OCI-LY3 (cell line): Measurements from ENCODE around the gene PCMTD2.

ENCODE experiments used
- H2AFZ ChIP-seq: fragments of 200-600, 300-600 bp; shearing (Covaris generic); 2 replicates; pipeline ENCODE4 v1.6.0; 2014; ENCODE audit warnings: antibody characterized with exemption, low read depth, low read length
- H3K27ac ChIP-seq: fragments of 200-600, 300-600 bp; sonication (generic); 2 replicates; pipeline ENCODE4 v1.5.1; 2014; ENCODE audit warnings: mild to moderate bottlenecking, low read length, moderate library complexity, mixed read lengths
- H3K27me3 ChIP-seq: fragments of 200-600, 300-600 bp; sonication (generic); 2 replicates; pipeline ENCODE4 v1.6.1; 2014; ENCODE audit warnings: low read depth, low read length, mixed read lengths
- H3K36me3 ChIP-seq: fragments of 200-600, 300-600 bp; sonication (generic); replicated peaks from 2 replicates; pipeline ENCODE3; 2014; ENCODE audit warnings: low read depth, low read length, mixed read lengths
- H3K4me1 ChIP-seq: fragments of 300-600, 200-600 bp; sonication (generic); 2 replicates; pipeline ENCODE4 v1.6.1; 2014; ENCODE audit warnings: low read length, mixed read lengths
- H3K4me2 ChIP-seq: fragments of 200-600, 300-600 bp; sonication (generic); 2 replicates; pipeline ENCODE4 v1.6.1; 2014; ENCODE audit warnings: low read length, mixed read lengths
- H3K4me3 ChIP-seq: fragments of 300-600, 200-600 bp; sonication (generic); 2 replicates; pipeline ENCODE4 v1.5.1; 2014; ENCODE audit warnings: antibody characterized with exemption, mild to moderate bottlenecking, low read length, moderate library complexity
- H3K79me2 ChIP-seq: fragments of 300-600, 200-600 bp; shearing (Covaris generic); 2 replicates; pipeline ENCODE4 v1.6.1; 2014; ENCODE audit warnings: mild to moderate bottlenecking, low read length, mixed read lengths
- H3K9ac ChIP-seq: fragments of 300-600, 200-600 bp; shearing (Covaris generic); 2 replicates; pipeline ENCODE4 v1.6.0; 2014; ENCODE audit warnings: mild to moderate bottlenecking, low read length, moderate library complexity
- H3K9me3 ChIP-seq: fragments of 200-600, 300-600 bp; shearing (Covaris generic); 2 replicates; pipeline ENCODE4 v1.6.1; 2014; ENCODE audit warnings: low read length, mixed read lengths; ENCODE audit not compliant: insufficient read depth
- H4K20me1 ChIP-seq: fragments of 200-600, 300-600 bp; sonication (generic); 2 replicates; pipeline ENCODE4 v1.6.1; 2016; ENCODE audit warnings: low read length, mixed read lengths; ENCODE audit not compliant: insufficient read depth
- CTCF ChIP-seq: fragments of 200-600, 300-600 bp; sonication (generic); IDR thresholded peaks from 2 replicates; pipeline ENCODE4 v1.5.1; 2014; ENCODE audit warnings: antibody characterized with exemption, low read length, low read depth
- EZH2phosphoT487 ChIP-seq: fragments of 200-600 bp; shearing (Covaris generic); IDR thresholded peaks from 2 replicates; pipeline ENCODE4 v1.6.1; 2018; ENCODE audit warnings: antibody characterized with exemption, mixed run types, low read depth

PCMTD2 gene

GRCh38 chr20:64229507-64230061, 26.0 kb upstream of the PCMTD2 start:
- Histone ChIP-seq H3K9ac (no peak overlapping the region), H3K79me2 (no peaks in the 10 kb centered on the region), H3K9me3 (no peaks in the 10 kb centered on the region), H3K4me2 (no peak overlapping the region), H3K4me3 (no peak overlapping the region), H2AFZ (no peak overlapping the region), H4K20me1 (no peaks in the 10 kb centered on the region), H3K27ac (no peak overlapping the region), H3K4me1 (no peaks in the 10 kb centered on the region), H3K36me3 (no peaks in the 10 kb centered on the region), H3K27me3 (peaks cover 35% of the 10 kb centered on the region)
- TF ChIP-seq EZH2phosphoT487 (no peak), CTCF (no peak)

GRCh38 chr20:64230461-64231145, 24.9 kb upstream of the PCMTD2 start:
- H3K9me3 ChIP-seq: no peaks in the 10 kb centered on the region
- no peak overlapping the region for H3K4me2 ChIP-seq
- H3K27ac ChIP-seq: no peak overlapping the region
- no peaks in the 10 kb centered on the region for H3K4me1 ChIP-seq
- no peaks in the 10 kb centered on the region for H3K79me2 ChIP-seq
- no peak overlapping the region for H3K9ac ChIP-seq
- no peak overlapping the region for H2AFZ ChIP-seq
- no peaks in the 10 kb centered on the region for H4K20me1 ChIP-seq
- H3K27me3 ChIP-seq: peaks cover 35% of the 10 kb centered on the region
- H3K36me3 ChIP-seq: no peaks in the 10 kb centered on the region
- H3K4me3 ChIP-seq: no peak overlapping the region
- TF ChIP-seq CTCF (no peak), EZH2phosphoT487 (no peak)

GRCh38 chr20:64231621-64232550, 23.7 kb upstream of the PCMTD2 start:
- no peak overlapping the region for H3K27ac ChIP-seq
- H4K20me1 ChIP-seq: no peaks in the 10 kb centered on the region
- no peaks in the 10 kb centered on the region for H3K79me2 ChIP-seq
- no peak for TF ChIP-seq CTCF
- TF ChIP-seq EZH2phosphoT487: no peak
- no peaks in the 10 kb centered on the region for H3K36me3 ChIP-seq
- H3K27me3 ChIP-seq: peaks cover 34% of the 10 kb centered on the region
- H3K9ac ChIP-seq: no peak overlapping the region
- H3K9me3 ChIP-seq: no peaks in the 10 kb centered on the region
- no peak overlapping the region for H3K4me2 ChIP-seq
- H3K4me3 ChIP-seq: no peak overlapping the region
- H2AFZ ChIP-seq: no peak overlapping the region
- peaks cover under 1% of the 10 kb centered on the region; the same call in 1 of the 2 replicates for H3K4me1 ChIP-seq

GRCh38 chr20:64232794-64233193, 22.8 kb upstream of the PCMTD2 start:
- Histone ChIP-seq H4K20me1 (no peaks in the 10 kb centered on the region), H3K9me3 (no peaks in the 10 kb centered on the region), H2AFZ (no peak overlapping the region), H3K9ac (no peak overlapping the region), H3K36me3 (no peaks in the 10 kb centered on the region), H3K27me3 (peaks cover 25% of the 10 kb centered on the region), H3K4me2 (no peak overlapping the region), H3K27ac (no peak overlapping the region), H3K4me1 (peaks cover 5% of the 10 kb centered on the region), H3K4me3 (no peak overlapping the region), H3K79me2 (no peaks in the 10 kb centered on the region)
- TF ChIP-seq CTCF (no peak), EZH2phosphoT487 (no peak)
